Activated CD8-positive, alpha-beta memory T cell treated with anti-CD3 and anti-CD28 coated beads, Interleukin-2, amount 50 U/mL, for 1 hour (primary cell): ENCODE data around the gene FUBP3.
"Not testable (repeated sequence)": the region's sequence is repeated elsewhere in the genome, so short reads cannot be mapped to it uniquely, and the experiment has no call there.

ENCODE experiments used
- DNase-seq: peaks from one replicate; pipeline ENCODE4 v3.0.0-alpha.2; 2020; ENCODE audit errors: extremely low read depth

FUBP3 gene

GRCh38 chr9:130556396-130557076 is 22.8 kb upstream of the FUBP3 start:
- no peak for DNase-seq

- no peak for DNase-seq
These were observed 22.3 kb upstream of the FUBP3 start for GRCh38 chr9:130557077-130557468.

GRCh38 chr9:130561056-130561455 is 18.3 kb upstream of the FUBP3 start:
- DNase-seq: no peak

- not testable (repeated sequence) for DNase-seq
These were observed 16.9 kb upstream of the FUBP3 start for GRCh38 chr9:130562525-130562924.

DNA sequence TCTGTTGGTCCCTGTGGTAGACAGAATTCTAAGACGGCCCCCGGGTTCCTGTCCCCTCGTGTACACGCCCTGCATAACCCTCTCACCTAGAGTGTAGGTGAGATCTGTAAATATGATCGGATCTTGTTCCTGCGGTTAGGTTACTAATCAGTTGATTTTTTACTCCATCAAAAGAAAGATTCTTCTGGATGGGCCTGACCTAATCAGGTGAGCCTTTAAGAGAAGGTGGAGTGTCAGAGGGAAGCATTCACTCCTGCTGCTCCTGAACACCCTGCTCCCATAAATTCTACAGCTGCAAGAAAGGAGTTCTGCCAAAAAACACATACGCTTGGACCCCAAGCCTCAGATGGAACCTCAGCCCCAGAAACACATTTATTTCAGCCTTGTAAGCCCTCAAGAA is 15.6 kb upstream of the FUBP3 start:
- no peak for DNase-seq

DNA sequence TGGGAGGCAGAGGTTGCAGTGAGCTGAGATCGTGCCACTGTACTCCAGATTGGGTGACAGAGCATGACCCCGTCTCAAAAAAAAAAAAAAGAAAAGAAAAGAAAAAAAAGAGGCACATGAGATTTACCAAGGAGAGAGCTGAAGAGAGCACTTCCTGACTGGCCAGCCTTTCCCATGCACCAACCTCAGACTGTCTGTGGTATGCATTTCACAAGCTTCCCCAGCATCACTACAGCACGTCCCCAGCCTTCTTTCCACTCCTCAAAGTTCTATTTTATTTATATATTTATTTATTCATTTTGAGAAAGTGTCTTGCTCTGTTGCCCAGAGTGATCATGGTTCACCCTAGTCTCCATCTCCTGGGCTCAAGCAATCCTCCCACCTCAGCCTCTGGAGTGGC is 13.6 kb upstream of the FUBP3 start:
- no peak for DNase-seq

DNA sequence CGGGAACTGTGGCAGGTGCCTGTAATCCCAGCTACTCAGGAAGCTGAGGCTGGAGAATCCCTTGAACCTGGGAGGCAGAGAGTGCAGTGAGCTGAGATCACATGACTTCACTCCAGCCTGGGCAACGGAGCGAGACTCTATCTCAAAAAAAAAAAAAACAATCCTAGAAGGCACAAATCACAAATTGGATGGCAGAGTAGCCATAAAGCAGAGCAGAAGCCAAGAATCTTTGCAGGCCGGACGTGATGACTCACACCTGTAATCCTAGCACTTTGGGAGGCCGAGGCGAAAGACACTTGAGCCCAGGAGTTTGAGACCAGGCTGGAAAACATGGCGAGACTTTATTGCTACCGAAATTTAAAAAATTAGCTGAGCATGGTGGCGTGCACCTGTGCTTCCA is 9.2 kb upstream of the FUBP3 start:
- no peak for DNase-seq

- no peak for DNase-seq
These were observed 3.9 kb upstream of the FUBP3 start for GRCh38 chr9:130575514-130575913.

DNA sequence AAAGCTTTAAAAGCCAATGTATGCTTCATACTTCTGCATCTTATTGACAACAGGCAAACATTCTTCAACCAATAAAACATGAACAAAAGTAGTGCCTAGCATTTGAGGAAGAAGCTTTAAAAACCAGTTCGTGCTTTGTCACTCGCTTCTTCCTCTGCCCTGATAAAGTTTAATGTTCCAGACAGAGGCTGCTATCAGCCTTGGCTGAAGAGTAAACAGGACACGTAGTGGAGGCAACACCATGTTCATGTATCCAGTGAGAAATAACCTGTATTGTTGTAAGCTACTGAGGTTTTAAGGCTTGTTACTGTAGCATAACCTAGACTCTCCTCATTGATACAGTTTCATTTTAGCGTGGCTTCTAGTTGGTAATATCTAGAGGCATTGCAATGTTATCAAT is 3.2 kb upstream of the FUBP3 start:
- DNase-seq: no peak

DNA sequence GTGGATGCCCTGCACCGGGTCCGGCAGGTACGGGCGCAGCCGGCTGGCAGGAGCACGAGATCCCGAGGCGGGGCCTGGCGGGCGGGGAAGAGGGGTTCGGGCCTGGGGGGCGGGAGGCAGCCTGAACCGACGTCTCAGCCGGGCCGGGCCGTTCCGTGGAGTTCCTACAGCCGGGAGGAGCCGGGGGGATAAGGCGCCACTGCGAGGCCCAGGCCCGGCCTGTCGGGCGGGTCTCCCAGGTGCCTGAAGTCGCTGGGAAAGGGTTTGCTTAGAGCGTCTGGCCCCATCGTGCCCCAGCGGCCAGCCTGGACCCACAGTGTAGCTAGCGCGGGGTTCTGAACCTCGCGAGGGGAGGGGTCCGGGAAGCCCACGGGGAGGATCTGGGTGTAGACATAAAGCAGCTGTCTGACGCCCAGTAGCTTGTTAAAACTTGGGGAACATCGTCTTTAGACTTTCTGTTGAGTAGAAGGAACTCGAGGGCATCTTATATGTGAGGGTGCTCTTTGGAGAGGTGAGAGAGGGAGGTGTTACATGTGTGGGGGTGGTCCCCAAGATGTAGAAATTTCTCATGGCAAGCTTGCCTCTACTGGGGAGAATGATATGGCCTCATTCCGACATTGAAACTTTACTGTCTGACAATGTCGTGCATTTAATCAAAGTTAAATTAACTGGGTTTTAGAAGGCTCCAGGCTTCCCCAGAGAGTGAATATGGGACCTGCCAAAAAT is 524 bp downstream of the FUBP3 start:
- no peak for DNase-seq

GRCh38 chr9:130581766-130582165 is 2.4 kb downstream of the FUBP3 start:
- DNase-seq: no peak

GRCh38 chr9:130583271-130583670 is 3.9 kb downstream of the FUBP3 start:
- no peak for DNase-seq

- DNase-seq: no peak
These were observed 8.5 kb downstream of the FUBP3 start for GRCh38 chr9:130587921-130588320.

DNA sequence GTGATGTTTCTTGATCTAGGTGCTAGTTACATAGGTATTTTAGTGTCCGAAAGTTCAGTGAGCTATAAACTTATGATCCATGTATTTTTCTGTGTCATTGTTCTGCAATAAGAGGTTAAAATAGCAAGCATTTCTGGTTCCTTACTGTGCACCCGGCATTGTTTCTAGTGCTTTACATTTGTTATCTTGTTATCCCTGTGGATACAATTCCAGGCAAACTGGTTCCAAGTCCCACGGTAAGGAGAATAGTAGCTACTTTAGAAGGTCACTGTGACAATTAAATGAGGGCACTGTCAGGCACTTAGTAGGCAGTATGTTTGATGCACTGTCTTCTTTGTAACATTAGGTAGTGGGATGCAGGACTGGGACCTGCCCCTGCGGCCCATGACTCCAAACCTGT is 9.0 kb downstream of the FUBP3 start:
- DNase-seq: no peak

DNA sequence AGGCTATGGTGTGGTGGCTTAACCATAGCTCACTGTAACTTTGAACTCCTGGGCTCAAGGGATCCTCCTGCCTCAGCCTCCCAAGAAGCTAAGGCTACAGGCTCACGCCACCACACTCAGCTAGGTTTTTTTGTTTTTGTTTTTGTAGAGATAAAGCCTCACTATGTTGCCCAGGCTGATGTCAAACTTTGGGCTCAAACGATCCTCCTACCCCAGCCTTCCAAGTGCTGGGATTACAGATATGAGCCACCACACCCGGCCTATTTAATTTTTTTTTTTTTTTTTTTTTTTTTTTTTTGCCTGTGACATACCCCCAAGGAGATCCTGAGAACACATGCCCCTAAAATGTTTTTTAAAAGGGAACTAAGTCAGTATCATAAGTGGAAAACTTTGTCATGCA is 10.4 kb downstream of the FUBP3 start:
- no peak for DNase-seq

DNA sequence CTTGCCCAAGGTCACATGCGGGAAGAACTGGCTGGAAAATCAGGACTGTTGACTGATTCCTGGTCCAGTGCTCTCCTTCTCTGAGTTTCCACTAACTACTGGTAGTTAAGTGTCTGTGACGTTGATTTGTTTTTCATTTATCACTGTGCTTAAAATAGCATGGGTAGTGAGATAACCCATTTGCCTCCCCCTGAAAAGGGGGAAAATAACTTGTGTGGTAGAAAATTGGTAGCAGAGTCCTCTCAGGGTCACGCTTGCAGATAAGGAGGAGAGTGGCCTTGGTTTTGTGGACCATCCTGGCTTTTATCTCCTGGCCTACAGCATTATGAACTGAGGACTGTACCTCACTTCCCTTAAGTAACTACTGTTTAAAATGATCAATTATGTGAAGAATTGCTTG is 10.9 kb downstream of the FUBP3 start:
- no peak for DNase-seq

DNA sequence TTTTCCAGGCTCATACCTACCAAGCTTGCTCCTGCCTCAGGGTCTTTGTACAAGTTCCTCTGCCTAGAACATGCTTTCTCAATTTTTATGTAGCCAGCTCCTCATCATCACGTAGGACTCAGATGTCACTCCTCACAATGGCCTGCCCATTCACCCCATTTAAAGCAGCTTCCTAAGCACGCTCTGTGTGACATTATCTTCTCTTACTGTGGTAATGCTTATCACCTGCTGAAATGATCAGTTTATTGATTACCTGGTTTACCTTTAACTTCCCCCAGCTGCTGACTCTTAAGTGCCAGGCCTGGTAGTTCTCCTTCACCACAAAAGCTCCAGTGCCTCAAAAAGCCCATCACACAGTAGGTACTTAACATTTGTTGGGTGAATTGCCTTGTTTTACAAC is 13.6 kb downstream of the FUBP3 start:
- no peak for DNase-seq

DNA sequence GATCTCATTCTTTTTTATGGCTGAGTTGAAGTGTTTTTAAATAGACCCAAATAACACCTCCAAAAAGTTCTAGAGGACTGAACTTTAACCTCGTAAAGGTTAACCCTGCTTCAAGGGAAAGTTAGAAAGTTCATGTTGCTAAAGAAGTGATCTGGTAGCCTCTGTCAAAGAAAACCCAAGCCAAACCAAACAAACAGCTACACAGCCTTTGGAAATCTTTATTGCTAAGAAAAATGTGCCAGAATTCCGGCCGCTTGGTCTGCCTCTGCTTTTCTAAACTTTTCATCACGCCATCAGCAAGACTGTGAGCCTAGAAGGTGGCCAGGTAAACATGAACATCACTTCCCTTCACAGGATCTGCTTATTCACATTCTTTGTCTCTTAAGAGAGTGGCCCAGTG is 17.9 kb downstream of the FUBP3 start:
- no peak for DNase-seq

DNA sequence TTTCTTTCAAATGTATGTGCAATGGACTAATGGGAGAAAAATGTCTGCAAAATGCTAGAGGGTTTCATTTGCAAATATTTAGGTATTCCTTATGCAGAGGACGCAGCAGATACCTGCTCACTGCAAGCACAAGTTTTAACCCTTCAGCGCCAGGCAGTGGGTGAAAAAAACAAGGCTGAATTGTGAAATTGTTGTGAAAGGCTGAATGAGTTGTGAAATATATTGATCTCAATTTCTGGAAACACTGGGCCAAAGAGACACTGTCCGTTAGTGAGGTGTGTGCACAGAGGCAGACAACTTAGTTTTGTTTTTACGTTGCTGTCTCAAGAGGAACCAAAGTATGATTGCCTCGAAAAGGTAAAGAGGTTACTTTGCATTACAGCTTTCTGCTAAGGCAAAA is 18.8 kb downstream of the FUBP3 start:
- no peak for DNase-seq

- no peak for DNase-seq
These were observed 20.2 kb downstream of the FUBP3 start for GRCh38 chr9:130599625-130600024.

GRCh38 chr9:130601100-130601499 is 21.7 kb downstream of the FUBP3 start:
- no peak for DNase-seq

GRCh38 chr9:130604295-130604694 is 24.9 kb downstream of the FUBP3 start:
- no peak for DNase-seq

GRCh38 chr9:130606887-130607600 is 27.7 kb downstream of the FUBP3 start:
- no peak for DNase-seq
